ENCODE results near the gene ZDHHC17.

GRCh38 chr12:76836633-76837032, 72.7 kb downstream of the ZDHHC17 start:
- TF ChIP-seq CTCF (optimal IDR thresholded peaks at IDR 0.05 in 1 of 3, IDR thresholded peaks at IDR 0.05 in 1 of 3, conservative IDR thresholded peaks at IDR 0.05 in 1 of 3; ENCODE audit: extremely low read depth in 1 of 3, insufficient read depth in 2 of 3, low read length in 3 of 3) = no peak
- TF ChIP-seq EZH2 (IDR thresholded peaks at IDR 0.05; ENCODE audit: low read length) = no peak
